AG08396 (cell line): ENCODE measurements around the gene LARGE2.

Experiments
- DNase-seq: peaks from one replicate; pipeline ENCODE4 v3.0.0; 2012; ENCODE audit warnings: low spot score, mixed read lengths

The LARGE2 gene

GRCh38 chr11:45930031-45930794 lies 7.8 kb downstream of the LARGE2 start:
- no peak for DNase-seq

GRCh38 chr11:45930951-45931570 lies 8.6 kb downstream of the LARGE2 start:
- DNase-seq = no peak

- DNase-seq = no peak
Observed at GRCh38 chr11:45931739-45932138, 9.3 kb downstream of the LARGE2 start.

DNA sequence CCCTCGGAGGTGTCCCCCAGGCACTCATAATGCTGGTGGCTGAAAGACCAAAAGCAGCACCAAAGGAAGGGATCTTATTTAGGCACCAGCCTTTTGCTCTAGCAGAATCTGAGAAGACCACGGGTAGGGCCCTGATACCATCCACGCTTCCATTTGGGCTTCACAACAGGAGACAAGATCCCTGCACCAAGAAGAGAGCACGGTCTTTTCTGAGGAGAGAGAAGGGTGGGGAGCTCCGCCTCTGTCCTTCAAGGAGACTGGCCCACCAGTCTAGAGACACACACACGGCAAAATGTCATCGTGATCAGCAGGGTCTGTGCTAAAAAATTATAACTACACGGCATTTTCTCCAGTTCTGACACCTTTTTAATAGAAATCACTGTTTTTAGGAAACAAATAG lies 9.8 kb downstream of the LARGE2 start:
- DNase-seq = no peak

GRCh38 chr11:45933131-45933831 lies 10.8 kb downstream of the LARGE2 start:
- DNase-seq = no peak

DNA sequence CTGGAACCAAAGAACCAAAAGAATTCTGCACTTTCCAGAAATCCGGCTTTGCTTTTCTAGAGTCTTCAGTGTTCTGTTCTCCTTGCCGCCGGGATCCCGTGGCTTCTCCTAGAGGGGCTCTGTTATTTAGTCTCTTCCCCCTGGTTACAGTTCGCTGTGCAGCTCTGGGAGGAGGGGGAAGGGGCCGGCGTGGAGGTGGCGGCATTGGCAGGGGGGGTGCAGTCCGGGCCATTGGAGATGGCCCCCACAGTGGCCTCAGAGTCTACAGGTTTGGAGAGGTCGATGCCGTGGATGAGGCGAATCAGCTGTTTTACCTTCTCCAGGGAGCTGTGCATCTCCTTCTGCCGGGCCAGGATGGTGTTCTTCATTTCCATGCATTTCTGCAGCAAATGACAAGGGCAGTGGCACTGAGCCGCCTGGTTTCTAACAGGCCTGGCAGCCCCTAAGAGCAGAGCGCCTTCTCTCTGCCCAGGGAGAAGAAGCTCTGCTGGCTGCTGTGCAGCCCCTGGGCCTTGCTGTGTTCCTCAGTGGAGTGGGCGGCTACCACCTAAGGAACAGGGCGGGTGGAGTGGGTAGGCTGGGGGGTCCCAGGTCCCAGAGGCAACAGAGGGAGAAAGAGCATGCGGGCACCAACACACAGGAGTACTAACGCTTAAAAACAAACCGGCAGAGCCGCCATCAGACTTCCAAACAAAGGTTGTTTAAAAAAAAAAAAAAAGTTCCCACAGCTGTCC lies 11.6 kb downstream of the LARGE2 start:
- DNase-seq = no peak

- no peak for DNase-seq
Observed at GRCh38 chr11:45934580-45935318, 12.3 kb downstream of the LARGE2 start.

DNA sequence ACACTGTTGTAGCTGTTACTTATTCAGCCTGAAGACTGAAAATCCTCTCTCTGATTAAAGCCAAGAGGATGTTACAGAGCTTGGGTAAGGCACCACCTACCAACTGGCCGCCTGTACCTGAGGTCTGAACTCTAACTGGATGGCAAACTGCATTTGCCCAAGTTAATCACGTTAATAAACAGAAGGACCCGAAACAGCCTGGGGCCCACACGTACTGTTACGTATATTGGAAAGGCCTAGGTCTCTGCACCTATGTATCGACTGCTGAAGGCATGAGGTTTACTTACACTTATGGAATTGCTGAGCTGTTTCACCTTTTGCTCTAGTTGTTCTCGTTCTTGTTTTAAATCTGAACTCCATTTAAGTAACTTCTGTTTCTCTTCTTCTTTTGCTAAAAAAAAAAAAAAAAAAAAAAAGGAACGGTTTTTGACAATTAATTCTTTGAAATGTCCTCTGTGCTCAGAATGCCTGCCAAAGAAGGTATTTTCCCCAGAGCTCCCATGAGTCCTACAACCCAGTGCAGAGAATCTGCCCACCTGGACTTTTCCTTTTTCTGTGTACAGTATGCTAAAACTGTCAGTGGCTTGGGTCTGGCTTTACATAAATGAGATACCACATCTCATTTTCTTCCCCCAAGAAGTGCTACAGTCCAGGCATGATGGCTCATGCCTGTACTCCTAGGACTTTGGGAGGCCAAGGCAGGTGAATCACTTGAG lies 13.1 kb downstream of the LARGE2 start:
- DNase-seq = no peak

- no peak for DNase-seq
Observed at GRCh38 chr11:45936511-45937054, 14.1 kb downstream of the LARGE2 start.

- DNase-seq = no peak
Observed at GRCh38 chr11:45937916-45938315, 15.5 kb downstream of the LARGE2 start.

DNA sequence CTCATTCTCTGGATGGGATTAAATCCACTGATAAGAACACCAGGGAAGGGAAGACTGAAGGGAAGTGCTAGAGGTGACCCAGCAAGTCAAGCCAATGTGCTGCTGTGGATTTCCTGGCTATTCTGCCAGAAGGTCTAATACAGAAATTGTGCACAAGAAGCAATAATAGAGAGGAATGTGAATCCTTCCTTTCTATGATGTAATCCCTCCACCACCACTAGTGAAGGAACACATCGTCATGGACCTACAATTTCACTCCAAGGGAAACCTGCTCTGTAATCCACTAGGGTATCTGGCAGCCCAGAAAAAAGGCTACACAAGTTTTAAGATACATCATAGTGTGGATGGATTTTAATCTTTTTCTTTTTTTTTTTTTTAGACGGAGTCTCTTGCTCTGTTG lies 17.4 kb downstream of the LARGE2 start:
- DNase-seq = no peak

GRCh38 chr11:45941285-45941684 lies 18.8 kb downstream of the LARGE2 start:
- no peak for DNase-seq

- DNase-seq = no peak
Observed at GRCh38 chr11:45942381-45942780, 19.9 kb downstream of the LARGE2 start.

DNA sequence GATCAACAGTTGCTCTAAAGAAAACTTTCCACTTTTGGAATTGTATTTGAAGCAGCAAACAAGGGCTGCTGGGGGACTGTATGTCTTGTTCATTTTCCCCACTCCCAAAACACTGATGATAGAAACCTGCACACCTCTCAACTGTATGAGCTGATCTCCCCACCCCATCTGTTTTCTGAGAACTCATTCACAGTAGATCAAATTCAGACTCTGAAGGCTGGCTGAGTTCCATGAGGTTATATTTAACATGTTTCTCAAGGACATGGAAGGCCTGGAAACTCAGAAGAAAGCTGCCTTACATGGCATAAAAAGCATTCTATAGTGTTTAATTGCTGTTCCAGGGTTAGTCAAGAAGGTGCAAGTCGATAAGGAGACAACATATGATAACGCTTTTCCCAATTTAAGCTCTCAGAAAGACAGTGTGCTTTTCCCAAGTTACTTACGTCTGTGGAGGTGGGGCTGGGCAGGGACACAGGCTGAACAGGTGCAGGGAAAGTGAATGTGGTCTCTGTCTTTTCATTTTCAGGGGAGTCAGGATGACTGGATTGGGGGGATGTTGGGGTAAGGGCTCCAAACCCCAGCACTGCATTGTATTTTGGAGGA lies 23.0 kb downstream of the LARGE2 start:
- DNase-seq = no peak

GRCh38 chr11:45947885-45948284 lies 25.4 kb downstream of the LARGE2 start:
- no peak for DNase-seq

DNA sequence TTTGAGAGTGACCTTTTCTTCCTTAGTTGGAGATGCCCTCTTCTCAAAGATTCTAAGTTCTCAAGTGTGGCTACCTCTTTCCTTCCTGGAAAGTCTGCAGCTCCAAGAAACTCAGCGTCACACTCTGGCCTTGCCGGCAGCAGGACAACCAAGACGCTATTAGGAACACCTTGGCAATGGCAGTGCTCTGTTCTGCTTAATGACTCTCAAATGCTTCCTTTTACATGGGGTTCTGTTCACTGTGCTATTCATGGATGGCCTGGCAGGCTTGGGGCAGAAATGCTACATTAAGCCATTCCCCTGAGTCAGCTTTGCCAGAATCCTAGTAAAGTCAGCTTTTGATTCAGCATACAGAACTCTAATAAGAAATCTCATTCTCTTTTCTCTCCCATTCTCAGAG lies 25.9 kb downstream of the LARGE2 start:
- DNase-seq = no peak

- DNase-seq = no peak
Observed at GRCh38 chr11:45949992-45950407, 27.5 kb downstream of the LARGE2 start.

GRCh38 chr11:45959851-45960250 lies 37.4 kb downstream of the LARGE2 start:
- DNase-seq = no peak

GRCh38 chr11:45960387-45961095 lies 38.1 kb downstream of the LARGE2 start:
- DNase-seq = no peak

- no peak for DNase-seq
Observed at GRCh38 chr11:45961751-45962240, 39.3 kb downstream of the LARGE2 start.
